Measurements from ENCODE around the gene MYZAP.

GRCh38 chr15:57718309-57718708 lies 126.6 kb downstream of the MYZAP start:
- no peak for TF ChIP-seq MAX (IDR thresholded peaks at IDR 0.05)
- TF ChIP-seq POLR2A (IDR thresholded peaks at IDR 0.05; ENCODE audit: control extremely low read depth in 1 of 2, low read depth in 2 of 2, low read length in 2 of 2): no peak
- no peak for TF ChIP-seq CTCF (IDR thresholded peaks at IDR 0.05; ENCODE audit: control extremely low read depth in 1 of 3, insufficient read depth in 1 of 3, low read depth in 1 of 3, low read length in 3 of 3)
- TF ChIP-seq POLR2AphosphoS5 (IDR thresholded peaks at IDR 0.05; ENCODE audit: low read depth, low read length): no peak
- no peak for TF ChIP-seq EZH2 (IDR thresholded peaks at IDR 0.05; ENCODE audit: low read depth, low read length, severe bottlenecking)
- no peak for TF ChIP-seq CREB1 (IDR thresholded peaks at IDR 0.05)
- no peak for TF ChIP-seq SIN3A (conservative IDR thresholded peaks at IDR 0.05 in 1 of 2, IDR thresholded peaks at IDR 0.05 in 1 of 2; ENCODE audit: low read depth in 1 of 2, low read length in 2 of 2)
- TF ChIP-seq EP300 (IDR thresholded peaks at IDR 0.05; ENCODE audit: borderline replicate concordance in 1 of 2, low read depth in 2 of 2, low read length in 2 of 2): no peak
- no peak for TF ChIP-seq TBP (IDR thresholded peaks at IDR 0.05; ENCODE audit: low read depth, low read length)
- TF ChIP-seq GTF2F1 (IDR thresholded peaks at IDR 0.05; ENCODE audit: borderline replicate concordance, low read depth, low read length): no peak
- TF ChIP-seq SUZ12 (IDR thresholded peaks at IDR 0.05; ENCODE audit: low read length): no peak
- TF ChIP-seq TCF12 (IDR thresholded peaks at IDR 0.05; ENCODE audit: low read depth, low read length): no peak
- TF ChIP-seq RBBP5 (IDR thresholded peaks at IDR 0.05; ENCODE audit: borderline replicate concordance, low read depth, low read length): no peak
- TF ChIP-seq ATF3 (IDR thresholded peaks at IDR 0.05; ENCODE audit: insufficient read depth, low read depth, low read length): no peak

All from H1 (cell line).